ENCODE data around the gene WHAMM.

Gene WHAMM

GRCh38 chr15:82835391-82835917, 26.0 kb downstream of the WHAMM start:
- Histone ChIP-seq H3K9me3 (no peaks in the 10 kb centered on the region), H3K36me3 (peaks cover 21% of the 10 kb centered on the region), H3K4me3 (ENCODE audit: low read depth, low read length) (no peak overlapping the region), H3K4me1 (no peaks in the 10 kb centered on the region), H3K27me3 (no peaks in the 10 kb centered on the region)
- TF ChIP-seq CTCF (IDR thresholded peaks at IDR 0.05; ENCODE audit: low read depth, low read length) = no peak
- no peak for DNase-seq

GRCh38 chr15:82838096-82838735, 28.8 kb downstream of the WHAMM start:
- TF ChIP-seq CTCF (IDR thresholded peaks at IDR 0.05; ENCODE audit: low read depth, low read length) = no peak
- no peak overlapping the region for H3K4me3 ChIP-seq (ENCODE audit: low read depth, low read length)
- DNase-seq = no peak
- H3K4me1 ChIP-seq = no peaks in the 10 kb centered on the region
- no peaks in the 10 kb centered on the region for H3K9me3 ChIP-seq
- H3K36me3 ChIP-seq = peaks cover 4% of the 10 kb centered on the region
- H3K27me3 ChIP-seq = no peaks in the 10 kb centered on the region

- H3K27me3 ChIP-seq = no peaks in the 10 kb centered on the region
- DNase-seq = no peak
- H3K4me3 ChIP-seq (ENCODE audit: low read depth, low read length) = no peak overlapping the region
- no peak for TF ChIP-seq CTCF (IDR thresholded peaks at IDR 0.05; ENCODE audit: low read depth, low read length)
- no peaks in the 10 kb centered on the region; the same call in 1 of the 2 replicates for H3K36me3 ChIP-seq
- H3K9me3 ChIP-seq = no peaks in the 10 kb centered on the region
- H3K4me1 ChIP-seq = no peaks in the 10 kb centered on the region
Measured at GRCh38 chr15:82839136-82839535, 29.7 kb downstream of the WHAMM start.

GRCh38 chr15:82840166-82840565, 30.7 kb downstream of the WHAMM start:
- Histone ChIP-seq H3K4me3 (ENCODE audit: low read depth, low read length) (no peak overlapping the region), H3K9me3 (no peaks in the 10 kb centered on the region), H3K27me3 (no peaks in the 10 kb centered on the region), H3K36me3 (no peaks in the 10 kb centered on the region; the same call in 1 of the 2 replicates), H3K4me1 (no peaks in the 10 kb centered on the region)
- TF ChIP-seq CTCF (IDR thresholded peaks at IDR 0.05; ENCODE audit: low read depth, low read length) = no peak
- no peak for DNase-seq

GRCh38 chr15:82843566-82843965, 34.1 kb downstream of the WHAMM start:
- H3K27me3 ChIP-seq = no peaks in the 10 kb centered on the region
- no peak for DNase-seq
- no peak for TF ChIP-seq CTCF (IDR thresholded peaks at IDR 0.05; ENCODE audit: low read depth, low read length)
- no peak overlapping the region for H3K4me3 ChIP-seq (ENCODE audit: low read depth, low read length)
- H3K4me1 ChIP-seq = no peaks in the 10 kb centered on the region
- no peaks in the 10 kb centered on the region for H3K9me3 ChIP-seq
- no peaks in the 10 kb centered on the region for H3K36me3 ChIP-seq

- Histone ChIP-seq H3K27me3 (no peaks in the 10 kb centered on the region), H3K9me3 (no peaks in the 10 kb centered on the region), H3K36me3 (no peaks in the 10 kb centered on the region), H3K4me3 (ENCODE audit: low read depth, low read length) (no peak overlapping the region), H3K4me1 (peaks cover 7% of the 10 kb centered on the region)
- TF ChIP-seq CTCF (IDR thresholded peaks at IDR 0.05; ENCODE audit: low read depth, low read length) = no peak
- no peak for DNase-seq
Measured at GRCh38 chr15:82845686-82846085, 36.3 kb downstream of the WHAMM start.
